GM21360 (cell line): Measurements from ENCODE around the gene KRTAP12-1.

ENCODE experiments used
- ATAC-seq: cut with Tn5 transposase; IDR thresholded peaks from one replicate; pipeline ENCODE4 v1.9.1; 2021; ENCODE audit warnings: mild to moderate bottlenecking, moderate library complexity; ENCODE audit not compliant: unreplicated experiment

Gene KRTAP12-1

GRCh38 chr21:44711327-44712202 lies 29.6 kb upstream of the KRTAP12-1 start, which contains the start of gene TSPEAR:
TSS of gene TSPEAR (minus strand) at chr21:44711572. CDS start at chr21:44711514, 58 bp downstream.
- no peak for ATAC-seq

DNA sequence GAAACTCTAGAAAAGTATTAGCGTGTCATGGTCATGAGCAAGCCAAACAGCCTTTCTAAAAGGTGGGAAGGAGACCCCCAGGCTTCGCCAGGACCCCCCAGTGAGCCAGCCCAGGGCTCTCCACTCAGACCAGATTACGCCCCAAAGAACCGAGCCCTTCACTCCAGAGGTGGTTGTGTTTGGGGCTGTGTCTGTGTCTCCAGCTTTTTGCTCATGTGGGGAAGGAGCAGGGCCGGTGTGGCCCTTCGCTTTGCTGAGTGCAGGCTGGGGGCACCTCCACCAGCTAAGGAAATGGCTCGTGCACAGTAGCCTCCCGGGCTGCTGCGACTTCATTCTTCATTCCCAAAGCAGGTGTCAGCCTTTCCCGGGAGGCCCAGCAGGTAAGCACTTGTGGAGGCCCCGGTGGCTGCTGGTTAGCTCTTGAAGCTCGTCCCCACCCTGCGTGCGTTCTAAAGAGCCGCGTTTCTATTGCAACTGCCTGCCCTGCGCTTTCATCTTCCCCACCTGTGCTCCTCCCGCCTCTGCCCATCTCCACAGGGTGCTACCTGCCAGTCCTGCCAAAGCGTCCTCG lies 28.9 kb upstream of the KRTAP12-1 start:
- ATAC-seq = no peak

- no peak for ATAC-seq
These were observed 28.3 kb upstream of the KRTAP12-1 start for GRCh38 chr21:44710294-44710665.

- no peak for ATAC-seq
These were observed 27.7 kb upstream of the KRTAP12-1 start for GRCh38 chr21:44709426-44710293.

DNA sequence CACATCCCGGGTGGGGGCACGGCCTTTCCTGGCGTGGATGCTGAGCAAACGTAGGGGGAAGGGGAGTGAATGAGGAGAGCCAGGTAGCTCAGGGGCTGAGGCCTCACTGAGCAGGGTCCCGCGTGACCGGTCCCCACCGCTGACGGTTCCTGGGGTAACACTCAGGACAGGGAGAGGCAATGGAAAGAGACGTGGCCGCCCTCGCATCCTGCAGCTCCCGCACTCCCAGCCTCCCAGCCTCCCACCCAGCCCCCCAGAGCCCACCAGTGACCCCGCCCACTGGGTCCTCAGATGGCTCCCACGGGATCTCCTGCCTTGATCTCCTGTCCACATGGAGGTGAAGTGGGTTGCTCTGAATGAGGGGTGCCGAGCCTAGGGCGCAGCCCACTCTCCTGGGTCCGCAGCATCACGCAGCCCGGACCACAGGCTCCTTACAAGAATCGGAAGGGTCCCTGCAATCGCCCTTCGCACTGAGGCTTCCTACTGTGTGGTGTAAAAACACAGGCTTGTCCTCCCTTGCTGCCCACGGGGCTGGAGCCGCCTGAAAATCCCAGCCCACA lies 27.0 kb upstream of the KRTAP12-1 start:
- ATAC-seq = no peak

DNA sequence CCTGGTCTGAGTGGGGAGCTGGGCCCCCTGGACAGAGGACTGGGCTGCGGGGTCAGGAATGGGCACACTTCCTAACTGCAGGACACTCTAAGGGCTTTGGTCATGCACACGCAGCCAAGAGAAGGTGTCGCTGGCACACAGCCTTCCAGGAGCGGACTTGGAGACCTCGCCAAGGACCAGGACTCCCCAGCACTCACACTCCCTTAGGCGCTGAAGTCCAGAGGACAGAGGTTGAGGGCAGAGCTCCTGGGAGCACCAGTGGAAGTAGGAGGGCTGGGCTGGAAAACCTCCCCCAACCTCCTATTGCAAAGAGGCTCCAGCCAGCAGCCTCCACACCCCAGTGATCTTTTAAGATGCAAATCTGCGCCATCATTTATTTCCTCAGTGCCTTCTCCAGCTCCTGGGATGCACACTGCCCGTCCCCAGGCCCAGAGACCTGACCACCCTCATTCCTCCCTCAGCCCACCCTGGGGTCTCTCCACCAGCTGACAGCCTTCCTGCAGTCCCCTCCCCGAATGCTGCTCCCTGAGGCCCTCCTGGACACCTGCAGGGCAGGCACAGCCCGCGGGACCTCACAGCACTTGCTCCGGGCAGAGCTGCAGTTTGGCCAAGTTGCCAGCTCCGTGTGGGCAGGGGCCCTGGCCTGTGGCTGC lies 26.4 kb upstream of the KRTAP12-1 start:
- no peak for ATAC-seq

GRCh38 chr21:44706706-44707581 lies 25.0 kb upstream of the KRTAP12-1 start:
- no peak for ATAC-seq

GRCh38 chr21:44706026-44706705 lies 24.2 kb upstream of the KRTAP12-1 start:
- no peak for ATAC-seq

GRCh38 chr21:44704636-44705001 lies 22.7 kb upstream of the KRTAP12-1 start:
- ATAC-seq = no peak

DNA sequence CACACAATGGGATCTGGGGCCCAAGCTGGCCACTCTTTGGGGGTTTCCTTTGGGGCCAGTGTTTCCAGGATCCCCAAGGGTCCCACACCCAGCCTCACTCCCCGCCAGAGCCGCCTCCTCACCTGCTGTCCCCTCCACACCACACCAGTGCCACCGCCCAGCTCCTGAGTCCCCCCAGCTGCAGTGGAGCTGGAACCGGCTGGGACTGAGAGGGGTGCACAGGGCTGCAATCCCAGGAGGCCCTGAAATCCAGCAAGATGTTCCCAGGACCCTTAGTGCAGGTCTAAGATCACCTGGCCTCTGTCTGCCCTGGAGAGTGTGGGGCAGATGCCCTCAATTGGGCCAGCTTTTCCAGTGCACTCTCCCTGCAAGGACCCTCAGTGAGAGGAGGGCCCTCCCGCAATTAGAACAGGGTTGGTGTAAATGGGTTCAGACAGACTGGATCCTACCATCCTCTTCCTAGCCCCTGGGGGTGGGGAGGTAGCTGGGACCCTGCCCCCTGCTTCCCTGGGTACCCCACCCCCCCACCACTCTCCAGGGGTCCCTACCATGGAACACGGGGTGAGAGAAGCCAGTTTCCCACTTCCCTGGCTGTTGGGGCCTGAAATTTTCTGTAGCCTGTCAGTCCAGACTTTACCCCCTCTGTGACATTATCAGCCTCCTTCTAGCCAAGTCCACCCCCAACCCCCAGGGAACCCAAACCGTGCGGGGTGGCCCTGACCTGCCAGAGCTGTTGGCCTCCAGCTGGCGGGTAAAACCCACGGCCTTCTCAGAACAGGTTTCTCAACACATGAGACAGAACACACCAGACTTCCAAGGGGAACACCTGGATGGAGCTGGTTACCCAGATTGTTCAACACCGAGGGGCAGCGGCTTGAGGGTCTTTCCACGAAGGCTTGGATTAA lies 22.0 kb upstream of the KRTAP12-1 start:
- ATAC-seq = no peak

GRCh38 chr21:44702973-44703730 lies 21.2 kb upstream of the KRTAP12-1 start:
- no peak for ATAC-seq

- no peak for ATAC-seq
These were observed 20.4 kb upstream of the KRTAP12-1 start for GRCh38 chr21:44702111-44702972.

DNA sequence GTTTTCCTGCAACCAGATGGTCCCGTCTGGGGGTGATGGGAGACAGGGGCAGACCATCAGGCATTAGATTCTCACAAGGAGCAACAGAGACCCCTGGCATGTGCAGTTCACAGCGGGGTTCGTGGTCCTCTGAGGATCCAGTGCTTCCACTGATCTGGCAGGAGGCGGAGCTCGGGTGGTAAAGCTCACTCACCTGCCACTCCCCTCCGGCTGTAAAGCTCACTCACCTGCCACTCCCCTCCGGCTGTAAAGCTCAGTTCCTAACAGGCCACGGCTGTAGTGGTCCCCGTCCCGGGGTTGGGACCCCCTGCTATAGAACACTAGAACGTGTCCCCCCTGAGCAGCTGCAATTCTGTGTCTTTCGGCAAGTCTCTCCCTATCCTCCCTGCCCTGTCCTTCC lies 19.6 kb upstream of the KRTAP12-1 start:
- no peak for ATAC-seq

DNA sequence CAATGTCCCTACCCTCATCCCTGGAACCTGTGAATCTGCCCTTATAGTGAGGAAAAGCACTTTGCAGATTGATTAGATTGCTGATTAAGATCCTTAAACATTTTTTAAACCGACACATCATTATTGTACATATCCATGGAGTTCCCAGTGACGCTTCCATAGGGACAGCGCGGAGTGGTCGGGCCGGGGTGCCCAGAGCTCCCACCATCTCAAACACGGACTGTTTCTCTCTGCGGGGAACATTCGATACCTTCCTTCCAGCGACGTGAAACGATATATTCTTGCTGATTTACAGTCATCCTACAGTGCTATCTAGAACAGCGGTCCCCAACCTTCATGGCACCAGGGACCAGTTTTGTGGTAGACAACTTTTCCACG lies 19.0 kb upstream of the KRTAP12-1 start:
- ATAC-seq = no peak

DNA sequence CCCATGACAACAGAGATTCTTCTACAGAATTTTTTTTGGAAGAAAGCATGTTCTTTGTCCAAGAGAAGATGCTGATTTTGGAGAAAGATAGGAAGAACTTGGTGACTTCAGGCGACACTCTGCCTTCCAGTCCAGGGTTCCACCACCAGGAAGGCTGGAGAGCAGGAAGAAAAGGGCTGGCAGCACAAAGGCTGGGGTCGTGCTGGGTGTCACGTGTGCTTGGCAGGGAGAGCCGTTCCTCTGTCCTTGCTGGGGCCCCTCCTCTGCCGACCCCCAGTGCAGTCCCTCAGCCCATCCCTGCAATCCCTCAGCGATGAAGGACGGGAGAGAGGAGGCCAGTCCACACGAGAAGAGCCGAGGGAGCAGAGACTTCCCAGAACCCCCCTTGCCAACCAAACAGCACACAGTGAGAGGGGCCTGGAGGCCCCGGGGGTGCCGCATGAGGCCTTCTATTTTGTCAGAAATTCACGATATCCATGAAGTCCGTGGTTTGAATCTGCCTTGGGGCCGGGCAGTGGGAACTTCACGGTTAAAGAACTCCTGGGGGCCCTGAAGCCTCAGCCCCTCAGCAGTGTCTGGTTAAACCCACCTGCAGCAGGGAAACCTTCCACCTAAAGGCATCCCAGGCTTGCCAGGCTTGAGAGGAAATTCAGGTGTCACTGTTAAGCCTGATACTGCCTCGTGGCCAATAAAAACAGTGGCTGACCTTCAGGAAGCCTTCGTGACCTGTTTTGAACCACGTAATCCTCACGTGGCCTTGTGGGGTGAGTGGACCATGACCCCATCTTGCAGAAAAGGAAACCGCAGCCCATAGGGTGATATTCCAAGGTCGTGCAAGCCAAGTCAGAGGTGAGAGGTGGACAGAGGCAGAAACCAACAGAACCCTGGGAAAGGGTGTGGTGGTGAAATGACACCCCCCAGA lies 18.4 kb upstream of the KRTAP12-1 start:
- ATAC-seq = no peak
